Caco-2 (cell line): Measurements from ENCODE around the gene ETNPPL. TPM values are rescaled to one million over a fixed set of nuclear protein-coding genes. Genes with fewer than 3 reads are reported as not detected.

Source experiments
- BruUV-seq: library from RNA; stranded (reverse); fragments of 400-500 nt; replicated peaks from 2 replicates; lab custom pipeline; 2021; lab: Mats Ljungman, UMichigan
- CTCF ChIA-PET: fragments of 300-600 bp; sonication (Branson Sonifier 250); formaldehyde crosslinking; loops from one replicate; lab custom pipeline; 2022; ENCODE audit warnings: antibody characterized with exemption; lab: Charles Lee
- POLR2A ChIA-PET: fragments of 300-600 bp; sonication (Branson Sonifier 250); formaldehyde crosslinking; loops from one replicate; lab custom pipeline; 2022; ENCODE audit warnings: antibody characterized with exemption; lab: Charles Lee
- DNase-seq, 2 experiments: peaks; one replicate each; pipeline versions ENCODE4 v3.0.0 to v3.0.0-alpha.2; 2020 to 2022
- H3K27me3 ChIP-seq: replicated peaks from 2 replicates; pipeline ENCODE4 v1.6.0; 2011; ENCODE audit warnings: low read length; ENCODE audit not compliant: control insufficient read depth, insufficient read depth
- H3K36me3 ChIP-seq: 2 replicates; pipeline ENCODE4 v1.5.1; 2011; ENCODE audit warnings: low read length; ENCODE audit not compliant: control insufficient read depth, insufficient read depth
- H3K4me1 ChIP-seq: fragments of 250-450 bp; sonication (Bioruptor Pico); 2 replicates; pipeline ENCODE4 v1.5.1; 2020; ENCODE audit warnings: mild to moderate bottlenecking
- H3K4me3 ChIP-seq: 2 replicates; pipeline ENCODE4 v1.5.1; 2011; ENCODE audit warnings: low read depth, mild to moderate bottlenecking, control low read depth, low read length
- H3K9me3 ChIP-seq: fragments of 250-450 bp; sonication (Bioruptor Pico); 2 replicates; pipeline ENCODE4 v1.5.1; 2020; ENCODE audit warnings: mild to moderate bottlenecking, moderate library complexity
- H3K27ac Mint-ChIP-seq: one replicate; pipeline ENCODE4 v1.8.0; 2022; ENCODE audit warnings: mixed read lengths; ENCODE audit not compliant: unreplicated experiment
- H3K27me3 Mint-ChIP-seq: one replicate; pipeline ENCODE4 v1.8.0; 2022; ENCODE audit warnings: mixed read lengths; ENCODE audit not compliant: insufficient read depth, unreplicated experiment
- H3K36me3 Mint-ChIP-seq: one replicate; pipeline ENCODE4 v1.8.0; 2022; ENCODE audit warnings: mild to moderate bottlenecking, mixed read lengths; ENCODE audit not compliant: insufficient read depth, unreplicated experiment
- H3K4me1 Mint-ChIP-seq: one replicate; pipeline ENCODE4 v1.8.0; 2022; ENCODE audit warnings: low read depth, mixed read lengths; ENCODE audit not compliant: unreplicated experiment
- H3K4me3 Mint-ChIP-seq: one replicate; pipeline ENCODE4 v1.8.0; 2022; ENCODE audit warnings: mild to moderate bottlenecking, moderate library complexity, mixed read lengths; ENCODE audit not compliant: unreplicated experiment
- H3K9me3 Mint-ChIP-seq: one replicate; pipeline ENCODE4 v1.8.0; 2022; ENCODE audit warnings: mixed read lengths; ENCODE audit not compliant: unreplicated experiment
- intact Hi-C: fragments of 100-400 bp; cut with micrococcal nuclease; formaldehyde crosslinking; loops from one replicate; pipeline ENCODE4 v1.10.0; 2022; ENCODE audit not compliant: unreplicated experiment
- total RNA-seq: library from RNA; stranded (reverse); gene quantifications from 2 replicates; pipeline ENCODE4 v1.2.3, GENCODE V29; 2022
- TF ChIP-seq, protein P1 (sequence below), 2 experiments: fragments of 200-600 bp in 1 of 2; IDR thresholded peaks; 1 replicate in 1 of 2; 2 replicates in 1 of 2; pipeline versions ENCODE4 v1.5.1 to v1.8.0; 2011 to 2022; ENCODE audit warnings: antibody characterized with exemption in 1 of 2, control low read depth in 1 of 2, inconsistent platforms in 1 of 2, low read depth in 1 of 2, low read length in 1 of 2, mild to moderate bottlenecking in 1 of 2, moderate library complexity in 1 of 2; ENCODE audit not compliant: insufficient read depth in 1 of 2, severe bottlenecking in 1 of 2, unreplicated experiment in 1 of 2

The ETNPPL gene
- total RNA-seq, 1 experiment from 2014 or later = not detected

DNA sequence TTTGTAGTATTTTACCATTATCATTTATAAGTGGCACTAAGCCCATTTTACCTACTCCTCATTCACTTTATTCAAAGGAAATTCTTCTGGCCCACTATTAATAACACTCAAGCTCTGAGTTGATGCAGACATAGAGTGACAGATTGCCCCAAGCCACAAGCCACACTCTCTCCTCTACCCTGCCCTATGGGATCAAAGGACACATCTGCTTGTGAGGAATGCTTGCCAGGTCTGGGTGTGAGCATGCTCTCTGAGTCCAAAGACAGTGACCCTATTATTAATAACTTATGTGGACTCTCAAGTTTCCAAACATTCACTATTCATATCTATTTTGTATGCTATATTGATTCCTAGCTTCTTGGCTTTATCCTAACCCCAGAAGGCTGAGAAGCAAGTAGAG lies 18.5 kb downstream of the ETNPPL start:
- no peak for DNase-seq
- POLR2A ChIA-PET = no interaction called here
- H3K9me3 Mint-ChIP-seq = no peaks in the 10 kb centered on the region
- H3K36me3 ChIP-seq = no peaks in the 10 kb centered on the region
- H3K9me3 ChIP-seq = no peaks in the 10 kb centered on the region
- H3K27me3 Mint-ChIP-seq = peaks cover 3% of the 10 kb centered on the region
- no peaks in the 10 kb centered on the region for H3K4me1 ChIP-seq
- TF ChIP-seq, protein P1, sequence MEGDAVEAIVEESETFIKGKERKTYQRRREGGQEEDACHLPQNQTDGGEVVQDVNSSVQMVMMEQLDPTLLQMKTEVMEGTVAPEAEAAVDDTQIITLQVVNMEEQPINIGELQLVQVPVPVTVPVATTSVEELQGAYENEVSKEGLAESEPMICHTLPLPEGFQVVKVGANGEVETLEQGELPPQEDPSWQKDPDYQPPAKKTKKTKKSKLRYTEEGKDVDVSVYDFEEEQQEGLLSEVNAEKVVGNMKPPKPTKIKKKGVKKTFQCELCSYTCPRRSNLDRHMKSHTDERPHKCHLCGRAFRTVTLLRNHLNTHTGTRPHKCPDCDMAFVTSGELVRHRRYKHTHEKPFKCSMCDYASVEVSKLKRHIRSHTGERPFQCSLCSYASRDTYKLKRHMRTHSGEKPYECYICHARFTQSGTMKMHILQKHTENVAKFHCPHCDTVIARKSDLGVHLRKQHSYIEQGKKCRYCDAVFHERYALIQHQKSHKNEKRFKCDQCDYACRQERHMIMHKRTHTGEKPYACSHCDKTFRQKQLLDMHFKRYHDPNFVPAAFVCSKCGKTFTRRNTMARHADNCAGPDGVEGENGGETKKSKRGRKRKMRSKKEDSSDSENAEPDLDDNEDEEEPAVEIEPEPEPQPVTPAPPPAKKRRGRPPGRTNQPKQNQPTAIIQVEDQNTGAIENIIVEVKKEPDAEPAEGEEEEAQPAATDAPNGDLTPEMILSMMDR (IDR thresholded peaks at IDR 0.05; ENCODE audit: insufficient read depth in 1 of 2, low read depth in 1 of 2, low read length in 1 of 2, severe bottlenecking in 1 of 2, unreplicated experiment in 1 of 2) = no peak
- no peak overlapping the region for H3K27ac Mint-ChIP-seq
- no peak overlapping the region for H3K4me3 Mint-ChIP-seq
- CTCF ChIA-PET = no interaction called here
- no peaks in the 10 kb centered on the region for H3K4me1 Mint-ChIP-seq
- H3K36me3 Mint-ChIP-seq = no peaks in the 10 kb centered on the region
- no TSS peak for BruUV-seq
- H3K4me3 ChIP-seq = no peak overlapping the region
- intact Hi-C loops = no loop called here
- H3K27me3 ChIP-seq = no peaks in the 10 kb centered on the region

DNA sequence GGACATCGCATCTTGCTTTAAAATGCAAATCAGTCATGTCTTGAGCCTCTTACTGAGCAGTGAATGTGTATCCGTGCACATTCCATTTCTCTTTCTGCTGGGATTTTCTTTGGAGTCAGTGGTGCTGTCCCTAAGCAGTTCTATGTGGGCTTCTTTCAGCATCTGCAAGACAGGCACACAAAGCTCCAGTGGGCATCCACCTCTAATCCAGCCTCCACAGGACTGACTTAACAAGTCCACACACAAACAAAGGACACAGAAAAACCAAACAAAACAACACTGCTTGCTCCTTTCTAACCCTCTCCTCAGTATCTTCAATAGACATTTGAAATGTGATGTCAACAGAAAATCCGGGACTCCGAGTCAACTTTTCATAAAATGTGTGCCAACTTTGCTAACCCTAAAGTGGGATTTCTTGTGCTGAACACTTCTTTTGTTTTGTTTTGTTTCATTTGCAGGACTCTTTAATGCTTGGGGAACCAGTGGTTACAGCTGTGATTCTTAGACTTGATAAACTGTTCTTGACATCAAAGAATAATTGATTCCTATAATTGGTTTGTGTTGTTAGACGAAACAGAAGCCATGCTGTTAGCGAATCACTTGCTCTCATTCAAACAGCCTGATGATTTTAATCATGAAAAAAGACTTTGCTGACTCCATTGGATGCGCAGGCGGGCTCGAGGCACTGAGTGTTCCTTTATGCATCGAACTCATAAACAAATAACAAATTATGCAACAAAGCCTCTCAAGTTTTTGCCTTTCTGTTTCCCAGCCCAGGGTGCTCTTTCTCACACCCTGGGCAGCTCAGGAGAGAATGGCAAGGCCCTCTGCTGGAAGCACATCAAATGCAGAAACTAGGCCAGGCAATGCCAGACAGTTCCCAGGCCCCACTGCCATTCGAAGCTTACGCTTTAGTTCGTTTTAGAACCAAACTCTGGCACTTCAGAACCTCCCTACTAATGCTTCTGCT lies 20.1 kb downstream of the ETNPPL start:
- CTCF ChIA-PET = no interaction called here
- Histone ChIP-seq H3K4me1 (no peaks in the 10 kb centered on the region), H3K9me3 (no peaks in the 10 kb centered on the region), H3K27me3 (no peaks in the 10 kb centered on the region), H3K4me3 (no peak overlapping the region), H3K36me3 (no peaks in the 10 kb centered on the region)
- intact Hi-C loops = no loop called here
- POLR2A ChIA-PET = no interaction called here
- Mint-ChIP-seq H3K27ac (no peak overlapping the region), H3K4me1 (no peaks in the 10 kb centered on the region), H3K4me3 (no peak overlapping the region), H3K36me3 (peaks cover 4% of the 10 kb centered on the region), H3K27me3 (peaks cover 8% of the 10 kb centered on the region), H3K9me3 (no peaks in the 10 kb centered on the region)
- peak in 1 of 2 experiments; percentile 3 for DNase-seq
- TF ChIP-seq, protein P1 (IDR thresholded peaks at IDR 0.05; ENCODE audit: insufficient read depth in 1 of 2, low read depth in 1 of 2, low read length in 1 of 2, severe bottlenecking in 1 of 2, unreplicated experiment in 1 of 2) = peak in 1 of 2 experiments; percentile 4
- no TSS peak for BruUV-seq

DNA sequence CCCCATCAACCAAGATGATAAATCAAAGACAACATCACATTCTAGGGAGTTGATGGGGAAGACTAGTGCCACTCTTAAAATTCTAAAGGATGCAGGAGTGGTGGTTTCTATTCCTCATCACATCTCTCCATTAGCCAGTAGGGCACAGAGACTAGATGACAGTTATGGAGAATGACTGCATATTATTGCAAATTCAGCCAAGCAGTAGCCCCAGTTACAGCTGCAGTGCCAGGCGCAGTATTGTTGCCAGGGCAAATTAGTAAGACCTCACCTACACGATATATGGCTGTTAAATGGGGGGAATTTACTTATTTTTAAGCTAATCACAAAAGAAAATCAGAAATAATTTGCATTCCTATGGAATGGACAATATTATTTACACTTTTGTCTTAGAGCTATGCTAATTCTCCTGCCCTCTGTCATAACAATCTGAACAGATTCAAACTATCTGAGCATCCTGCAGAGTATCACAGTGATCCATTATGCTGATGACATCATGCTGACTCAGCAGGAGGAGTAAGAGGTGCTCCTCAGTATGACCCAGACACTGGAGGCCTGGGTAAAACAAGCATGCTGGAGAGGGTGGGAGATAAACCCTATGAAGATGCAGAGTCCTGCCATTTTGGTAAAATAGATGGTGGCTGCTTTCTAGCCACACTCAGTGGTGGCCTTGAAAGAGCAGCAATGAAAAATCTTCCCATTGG lies 24.7 kb downstream of the ETNPPL start:
- CTCF ChIA-PET = no interaction called here

More for the DNA sequence above, 24.7 kb downstream of the ETNPPL start:
- Mint-ChIP-seq H3K27me3 (peaks cover 8% of the 10 kb centered on the region), H3K4me1 (no peaks in the 10 kb centered on the region), H3K9me3 (no peaks in the 10 kb centered on the region), H3K4me3 (no peak overlapping the region), H3K36me3 (peaks cover 4% of the 10 kb centered on the region), H3K27ac (no peak overlapping the region)
- BruUV-seq = no TSS peak
- no peaks in the 10 kb centered on the region for H3K36me3 ChIP-seq
- H3K4me1 ChIP-seq = no peaks in the 10 kb centered on the region
- POLR2A ChIA-PET = no interaction called here
- DNase-seq = no peak
- TF ChIP-seq, protein P1 (IDR thresholded peaks at IDR 0.05; ENCODE audit: insufficient read depth in 1 of 2, low read depth in 1 of 2, low read length in 1 of 2, severe bottlenecking in 1 of 2, unreplicated experiment in 1 of 2) = no peak
- no peaks in the 10 kb centered on the region for H3K27me3 ChIP-seq
- no peak overlapping the region for H3K4me3 ChIP-seq
- H3K9me3 ChIP-seq = no peaks in the 10 kb centered on the region
- intact Hi-C loops = no loop called here
